Ovary (tissue), 3 donors: Measurements from ENCODE around the gene CRB2.

Source experiments
- EP300 ChIP-seq: sonication (generic); formaldehyde crosslinking; IDR thresholded peaks from one replicate; pipeline ENCODE4 v1.6.1; 2017; ENCODE audit warnings: antibody characterized with exemption
- POLR2A ChIP-seq: fragments of 450-650 bp; IDR thresholded peaks from one replicate; pipeline ENCODE4 v1.6.1; 2017; ENCODE audit warnings: antibody characterized with exemption, mild to moderate bottlenecking, moderate library complexity
- TF ChIP-seq, protein P1 (sequence below), 3 donors: fragments of 450-650 bp in 2 of 3; fragments of 200-600 bp in 1 of 3; IDR thresholded peaks; one replicate each; pipeline versions ENCODE4 v1.5.1 to v1.8.0; 2016 to 2022; ENCODE audit warnings: antibody characterized with exemption in 3 of 3, mild to moderate bottlenecking in 1 of 3
- donor health status: DM: no; HTN: no; CAD: no.

DNA sequence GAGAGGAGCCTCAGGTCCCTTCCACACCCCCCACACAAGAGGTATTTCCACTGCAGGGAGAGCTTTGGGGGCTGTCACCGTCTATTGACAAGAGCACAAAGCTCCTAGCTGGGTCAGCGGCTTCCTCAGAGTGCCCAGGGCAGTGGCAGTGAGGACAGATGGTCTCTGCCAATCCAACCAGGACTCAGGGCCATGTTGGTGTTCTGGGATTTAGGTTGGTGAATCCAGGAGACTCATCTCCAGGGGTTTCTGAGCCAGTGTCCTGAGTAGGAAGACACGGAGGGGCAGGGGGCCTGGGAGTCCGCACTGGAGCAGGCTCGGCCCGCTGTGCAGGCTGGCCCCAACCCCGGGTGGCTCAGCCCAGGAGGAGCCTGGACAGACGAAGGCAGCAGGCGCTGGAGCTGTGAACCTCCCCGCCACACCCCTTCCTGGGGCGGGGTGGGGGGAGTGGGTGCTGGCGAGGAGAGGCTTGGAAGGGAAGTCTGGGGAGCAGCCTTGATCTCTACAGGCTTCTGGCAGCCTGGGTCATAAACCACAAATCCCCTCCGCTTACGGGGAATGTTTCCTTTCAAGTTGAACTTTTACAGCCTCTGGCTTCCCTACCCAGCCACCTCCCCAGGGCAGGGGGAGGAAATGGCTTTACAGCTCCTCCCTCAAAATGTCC is 19.6 kb downstream of the CRB2 start:
- TF ChIP-seq POLR2A: no peak
- TF ChIP-seq, protein P1, sequence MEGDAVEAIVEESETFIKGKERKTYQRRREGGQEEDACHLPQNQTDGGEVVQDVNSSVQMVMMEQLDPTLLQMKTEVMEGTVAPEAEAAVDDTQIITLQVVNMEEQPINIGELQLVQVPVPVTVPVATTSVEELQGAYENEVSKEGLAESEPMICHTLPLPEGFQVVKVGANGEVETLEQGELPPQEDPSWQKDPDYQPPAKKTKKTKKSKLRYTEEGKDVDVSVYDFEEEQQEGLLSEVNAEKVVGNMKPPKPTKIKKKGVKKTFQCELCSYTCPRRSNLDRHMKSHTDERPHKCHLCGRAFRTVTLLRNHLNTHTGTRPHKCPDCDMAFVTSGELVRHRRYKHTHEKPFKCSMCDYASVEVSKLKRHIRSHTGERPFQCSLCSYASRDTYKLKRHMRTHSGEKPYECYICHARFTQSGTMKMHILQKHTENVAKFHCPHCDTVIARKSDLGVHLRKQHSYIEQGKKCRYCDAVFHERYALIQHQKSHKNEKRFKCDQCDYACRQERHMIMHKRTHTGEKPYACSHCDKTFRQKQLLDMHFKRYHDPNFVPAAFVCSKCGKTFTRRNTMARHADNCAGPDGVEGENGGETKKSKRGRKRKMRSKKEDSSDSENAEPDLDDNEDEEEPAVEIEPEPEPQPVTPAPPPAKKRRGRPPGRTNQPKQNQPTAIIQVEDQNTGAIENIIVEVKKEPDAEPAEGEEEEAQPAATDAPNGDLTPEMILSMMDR (IDR thresholded peaks at IDR 0.05): no peak
- TF ChIP-seq EP300: no peak
